ENCODE results near the gene BASP1.
A peak's percentile ranks its signal among the peaks of the same experiment; 100 is the strongest.

The BASP1 gene

GRCh38 chr5:17203329-17204132, 13.9 kb upstream of the BASP1 start:
- Histone ChIP-seq H3K79me2 (ENCODE audit: control insufficient read depth, insufficient read depth, low read length, poor library complexity) (no peaks in the 10 kb centered on the region), H3K4me2 (ENCODE audit: low read length) (no peak overlapping the region), H2BK120ac (ENCODE audit: insufficient read depth, low read length, poor library complexity) (no peak overlapping the region), H2AK5ac (ENCODE audit: low read length) (no peak overlapping the region), H3K79me1 (ENCODE audit: low read length) (no peaks in the 10 kb centered on the region), H2AFZ (ENCODE audit: insufficient read depth, low read length, poor library complexity) (no peak overlapping the region), H3K9ac (ENCODE audit: low read length) (no peak overlapping the region), H3K9me3 (ENCODE audit: insufficient read depth, low read depth, low read length) (no peaks in the 10 kb centered on the region), H3K27ac (ENCODE audit: low read depth, low read length) (no peak overlapping the region), H3K27me3 (ENCODE audit: insufficient read depth, low read length) (no peaks in the 10 kb centered on the region), H3K4ac (ENCODE audit: low read depth, low read length) (no peak overlapping the region), H4K8ac (ENCODE audit: low read depth, low read length) (no peak overlapping the region), H2BK5ac (ENCODE audit: low read depth, low read length, poor library complexity) (no peak overlapping the region), H3K18ac (ENCODE audit: low read length) (no peak overlapping the region), H2BK12ac (ENCODE audit: low read length) (no peak overlapping the region), H3K14ac (ENCODE audit: low read length) (no peak overlapping the region), H3K4me1 (ENCODE audit: control insufficient read depth in 1 of 2, insufficient read depth in 2 of 2, low read length in 2 of 2) (no peaks in the 10 kb centered on the region), H4K91ac (ENCODE audit: low read depth, low read length) (no peak overlapping the region), H3K4me3 (ENCODE audit: low read depth, low read length) (no peak overlapping the region), H3K36me3 (ENCODE audit: control insufficient read depth in 1 of 2, insufficient read depth in 2 of 2, low read length in 2 of 2) (no peaks in the 10 kb centered on the region), H3K23ac (ENCODE audit: low read length) (no peak overlapping the region), H4K12ac (ENCODE audit: low read depth, low read length) (no peak overlapping the region)
- DNase-seq, result peak; percentile 90 to 98
- WGBS (ENCODE audit: extremely low coverage, insufficient coverage, insufficient read length), result 100% methylated on average over 1 of the region's 10 CpGs

DNA sequence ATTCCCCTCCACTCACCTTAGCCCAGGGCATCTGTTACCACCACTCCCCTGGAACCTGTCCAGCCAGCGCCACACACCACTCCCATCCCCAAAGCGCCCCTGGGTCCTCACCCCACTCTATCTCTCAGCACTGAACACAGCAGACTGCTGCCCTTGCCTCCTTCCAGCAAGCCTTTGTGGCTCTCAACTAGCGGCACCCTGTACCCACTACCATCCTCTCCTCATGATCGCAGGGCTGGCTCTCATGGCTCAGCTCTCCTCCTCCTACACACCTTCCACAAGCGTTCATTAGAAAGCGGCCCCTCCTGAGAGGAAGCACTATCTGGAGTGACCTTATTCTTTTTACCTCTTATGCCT, 13.3 kb upstream of the BASP1 start:
- Histone ChIP-seq H3K36me3 (ENCODE audit: control insufficient read depth in 1 of 2, insufficient read depth in 2 of 2, low read length in 2 of 2) (no peaks in the 10 kb centered on the region), H3K27ac (ENCODE audit: low read depth, low read length) (no peak overlapping the region), H3K18ac (ENCODE audit: low read length) (no peak overlapping the region), H2AK5ac (ENCODE audit: low read length) (no peak overlapping the region), H2BK120ac (ENCODE audit: insufficient read depth, low read length, poor library complexity) (no peak overlapping the region), H4K12ac (ENCODE audit: low read depth, low read length) (no peak overlapping the region), H3K23ac (ENCODE audit: low read length) (no peak overlapping the region), H4K91ac (ENCODE audit: low read depth, low read length) (no peak overlapping the region), H3K14ac (ENCODE audit: low read length) (no peak overlapping the region), H3K79me2 (ENCODE audit: control insufficient read depth, insufficient read depth, low read length, poor library complexity) (no peaks in the 10 kb centered on the region), H2AFZ (ENCODE audit: insufficient read depth, low read length, poor library complexity) (no peak overlapping the region), H3K27me3 (ENCODE audit: insufficient read depth, low read length) (no peaks in the 10 kb centered on the region), H3K4me3 (ENCODE audit: low read depth, low read length) (no peak overlapping the region), H3K9ac (ENCODE audit: low read length) (no peak overlapping the region), H2BK12ac (ENCODE audit: low read length) (no peak overlapping the region), H3K4me1 (ENCODE audit: control insufficient read depth in 1 of 2, insufficient read depth in 2 of 2, low read length in 2 of 2) (no peaks in the 10 kb centered on the region), H3K4ac (ENCODE audit: low read depth, low read length) (no peak overlapping the region), H3K4me2 (ENCODE audit: low read length) (no peak overlapping the region), H2BK5ac (ENCODE audit: low read depth, low read length, poor library complexity) (no peak overlapping the region), H4K8ac (ENCODE audit: low read depth, low read length) (no peak overlapping the region), H3K79me1 (ENCODE audit: low read length) (no peaks in the 10 kb centered on the region), H3K9me3 (ENCODE audit: insufficient read depth, low read depth, low read length) (no peaks in the 10 kb centered on the region)
- DNase-seq, result no peak
- no CpG with 5 or more reads among the region's 6 CpGs for WGBS (ENCODE audit: extremely low coverage, insufficient coverage, insufficient read length)

DNA sequence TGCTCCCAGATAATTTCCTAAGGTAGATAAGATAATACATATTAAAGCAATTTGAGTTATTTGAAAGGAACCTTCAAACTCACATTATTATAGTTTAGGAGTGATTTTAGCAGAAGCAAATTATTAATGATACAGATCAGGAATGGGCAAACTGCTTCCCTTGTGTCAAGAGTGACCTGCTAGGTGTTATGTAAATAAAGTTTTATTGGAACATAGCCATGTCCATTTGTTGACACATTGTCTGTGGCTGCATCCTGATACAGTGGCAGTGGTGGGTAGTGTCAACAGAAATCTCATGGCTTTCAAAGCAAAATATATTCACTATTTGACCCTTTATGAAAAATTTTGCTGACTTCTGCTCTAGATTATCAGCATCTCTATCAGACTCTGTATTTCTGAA, 11.4 kb upstream of the BASP1 start:
- H3K9ac ChIP-seq (ENCODE audit: low read length), result no peak overlapping the region
- no peak overlapping the region for H3K4me3 ChIP-seq (ENCODE audit: low read depth, low read length)
- H2AFZ ChIP-seq (ENCODE audit: insufficient read depth, low read length, poor library complexity), result no peak overlapping the region
- no peaks in the 10 kb centered on the region for H3K4me1 ChIP-seq (ENCODE audit: control insufficient read depth in 1 of 2, insufficient read depth in 2 of 2, low read length in 2 of 2)
- H2BK120ac ChIP-seq (ENCODE audit: insufficient read depth, low read length, poor library complexity), result no peak overlapping the region
- no peak for DNase-seq
- no peak overlapping the region for H4K12ac ChIP-seq (ENCODE audit: low read depth, low read length)
- no peak overlapping the region for H3K18ac ChIP-seq (ENCODE audit: low read length)
- H2BK12ac ChIP-seq (ENCODE audit: low read length), result no peak overlapping the region
- H3K23ac ChIP-seq (ENCODE audit: low read length), result no peak overlapping the region
- H4K91ac ChIP-seq (ENCODE audit: low read depth, low read length), result no peak overlapping the region
- no peak overlapping the region for H2AK5ac ChIP-seq (ENCODE audit: low read length)
- no peaks in the 10 kb centered on the region for H3K79me1 ChIP-seq (ENCODE audit: low read length)
- H3K14ac ChIP-seq (ENCODE audit: low read length), result no peak overlapping the region
- H3K79me2 ChIP-seq (ENCODE audit: control insufficient read depth, insufficient read depth, low read length, poor library complexity), result no peaks in the 10 kb centered on the region
- H3K9me3 ChIP-seq (ENCODE audit: insufficient read depth, low read depth, low read length), result no peaks in the 10 kb centered on the region
- H4K8ac ChIP-seq (ENCODE audit: low read depth, low read length), result no peak overlapping the region
- H3K4ac ChIP-seq (ENCODE audit: low read depth, low read length), result no peak overlapping the region
- no peak overlapping the region for H2BK5ac ChIP-seq (ENCODE audit: low read depth, low read length, poor library complexity)
- no peak overlapping the region for H3K4me2 ChIP-seq (ENCODE audit: low read length)
- H3K27me3 ChIP-seq (ENCODE audit: insufficient read depth, low read length), result no peaks in the 10 kb centered on the region
- H3K36me3 ChIP-seq (ENCODE audit: control insufficient read depth in 1 of 2, insufficient read depth in 2 of 2, low read length in 2 of 2), result no peaks in the 10 kb centered on the region
- H3K27ac ChIP-seq (ENCODE audit: low read depth, low read length), result no peak overlapping the region

DNA sequence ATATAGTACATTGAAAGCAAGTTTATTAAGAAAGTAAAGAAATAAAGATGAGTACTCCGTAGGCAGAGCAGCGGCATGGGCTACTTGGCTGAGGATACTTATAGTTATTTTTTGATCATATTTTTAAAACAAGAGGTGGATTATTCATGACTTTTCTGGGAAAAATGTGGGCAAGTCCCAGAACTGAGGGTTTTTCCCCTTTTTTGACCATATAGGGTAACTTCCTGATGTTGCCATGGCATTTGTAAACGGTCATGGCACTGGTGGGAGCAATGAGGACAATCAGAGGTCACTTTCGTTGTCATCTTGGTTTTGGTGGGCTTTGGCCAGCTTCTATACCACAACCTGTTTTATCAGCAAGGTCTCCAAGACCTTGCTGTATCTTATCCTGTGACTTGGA, 5.2 kb upstream of the BASP1 start:
- Histone ChIP-seq H3K4me2 (ENCODE audit: low read length) (no peak overlapping the region), H4K8ac (ENCODE audit: low read depth, low read length) (no peak overlapping the region), H3K4me1 (ENCODE audit: control insufficient read depth in 1 of 2, insufficient read depth in 2 of 2, low read length in 2 of 2) (peaks cover 0 to 7% of the 10 kb centered on the region in 2 experiments), H2BK12ac (ENCODE audit: low read length) (no peak overlapping the region), H2BK5ac (ENCODE audit: low read depth, low read length, poor library complexity) (no peak overlapping the region), H3K27ac (ENCODE audit: low read depth, low read length) (no peak overlapping the region), H4K12ac (ENCODE audit: low read depth, low read length) (no peak overlapping the region), H3K18ac (ENCODE audit: low read length) (no peak overlapping the region), H3K27me3 (ENCODE audit: insufficient read depth, low read length) (no peaks in the 10 kb centered on the region), H3K79me2 (ENCODE audit: control insufficient read depth, insufficient read depth, low read length, poor library complexity) (no peaks in the 10 kb centered on the region), H3K14ac (ENCODE audit: low read length) (no peak overlapping the region), H3K23ac (ENCODE audit: low read length) (no peak overlapping the region), H3K4me3 (ENCODE audit: low read depth, low read length) (no peak overlapping the region), H2AFZ (ENCODE audit: insufficient read depth, low read length, poor library complexity) (no peak overlapping the region), H4K91ac (ENCODE audit: low read depth, low read length) (no peak overlapping the region), H3K4ac (ENCODE audit: low read depth, low read length) (no peak overlapping the region), H2BK120ac (ENCODE audit: insufficient read depth, low read length, poor library complexity) (no peak overlapping the region), H3K79me1 (ENCODE audit: low read length) (no peaks in the 10 kb centered on the region), H3K36me3 (ENCODE audit: control insufficient read depth in 1 of 2, insufficient read depth in 2 of 2, low read length in 2 of 2) (no peaks in the 10 kb centered on the region), H3K9ac (ENCODE audit: low read length) (no peak overlapping the region), H3K9me3 (ENCODE audit: insufficient read depth, low read depth, low read length) (no peaks in the 10 kb centered on the region), H2AK5ac (ENCODE audit: low read length) (no peak overlapping the region)
- no peak for DNase-seq
- WGBS (ENCODE audit: extremely low coverage, insufficient coverage, insufficient read length), result no CpG with 5 or more reads among the region's 4 CpGs
